Measurements from ENCODE around the gene ANTKMT.

GRCh38 chr16:720990-721764 lies at the start of gene ANTKMT:
- TF ChIP-seq CTCF (IDR thresholded peaks at IDR 0.05; ENCODE audit: insufficient read depth, low read depth, low read length) (no peak), EZH2 (IDR thresholded peaks at IDR 0.05; ENCODE audit: insufficient read depth, low read length) (no peak)

All from astrocyte (in vitro differentiated cells and primary cell).